HG03354 (cell line): ENCODE measurements around the gene SLC26A6.
A peak's percentile ranks its signal among the peaks of the same experiment; 100 is the strongest.

Source experiments
- ATAC-seq: cut with Tn5 transposase; IDR thresholded peaks from one replicate; pipeline ENCODE4 v1.9.1; 2021; ENCODE audit warnings: mild to moderate bottlenecking; ENCODE audit not compliant: unreplicated experiment, poor library complexity, severe bottlenecking

Gene SLC26A6, protein sequence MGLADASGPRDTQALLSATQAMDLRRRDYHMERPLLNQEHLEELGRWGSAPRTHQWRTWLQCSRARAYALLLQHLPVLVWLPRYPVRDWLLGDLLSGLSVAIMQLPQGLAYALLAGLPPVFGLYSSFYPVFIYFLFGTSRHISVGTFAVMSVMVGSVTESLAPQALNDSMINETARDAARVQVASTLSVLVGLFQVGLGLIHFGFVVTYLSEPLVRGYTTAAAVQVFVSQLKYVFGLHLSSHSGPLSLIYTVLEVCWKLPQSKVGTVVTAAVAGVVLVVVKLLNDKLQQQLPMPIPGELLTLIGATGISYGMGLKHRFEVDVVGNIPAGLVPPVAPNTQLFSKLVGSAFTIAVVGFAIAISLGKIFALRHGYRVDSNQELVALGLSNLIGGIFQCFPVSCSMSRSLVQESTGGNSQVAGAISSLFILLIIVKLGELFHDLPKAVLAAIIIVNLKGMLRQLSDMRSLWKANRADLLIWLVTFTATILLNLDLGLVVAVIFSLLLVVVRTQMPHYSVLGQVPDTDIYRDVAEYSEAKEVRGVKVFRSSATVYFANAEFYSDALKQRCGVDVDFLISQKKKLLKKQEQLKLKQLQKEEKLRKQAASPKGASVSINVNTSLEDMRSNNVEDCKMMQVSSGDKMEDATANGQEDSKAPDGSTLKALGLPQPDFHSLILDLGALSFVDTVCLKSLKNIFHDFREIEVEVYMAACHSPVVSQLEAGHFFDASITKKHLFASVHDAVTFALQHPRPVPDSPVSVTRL

DNA sequence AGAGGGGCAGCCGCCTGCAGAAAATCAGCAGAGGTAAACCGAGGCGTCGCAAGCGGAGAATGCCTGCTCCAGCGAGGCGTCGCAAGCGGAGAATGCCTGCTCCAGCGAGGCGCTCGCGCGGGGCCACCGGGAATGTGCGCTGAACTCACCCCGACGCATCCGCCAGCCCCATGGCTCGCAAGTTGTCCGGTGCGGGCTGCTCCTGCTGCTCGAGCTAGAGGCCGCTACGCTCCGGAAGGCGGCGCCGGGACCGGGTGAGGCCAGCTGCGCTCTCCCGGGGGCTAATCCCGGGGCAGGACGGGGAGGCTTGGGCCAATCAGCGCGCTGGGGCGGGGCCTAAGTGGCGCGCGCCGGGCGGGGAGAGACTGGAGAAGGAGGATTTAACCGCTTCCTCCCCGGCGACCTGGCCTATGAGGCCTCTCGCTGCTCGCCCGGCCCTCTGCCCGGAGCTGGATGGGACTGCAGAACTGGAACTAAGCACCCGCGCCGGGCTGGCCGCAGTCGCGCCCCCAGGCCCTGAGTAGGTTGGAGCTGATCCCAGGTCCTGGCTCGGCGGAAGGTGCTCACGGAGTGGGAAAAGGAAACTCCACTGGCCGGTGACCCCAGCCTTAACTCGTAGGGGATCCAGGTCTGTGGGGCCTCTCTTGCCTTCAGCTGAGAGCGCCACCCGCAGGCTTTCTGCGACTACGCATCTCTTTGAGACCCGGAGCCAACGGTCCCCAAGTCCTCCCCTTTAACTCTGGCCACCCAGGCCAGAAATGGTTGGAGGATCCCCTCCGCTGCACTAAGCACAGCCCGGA lies at the start of gene SLC26A6:
TSS of gene SLC26A6 (minus strand) at position 240 of the 800 bp plus-strand sequence. CDS start at position 172, 68 bp downstream.
- peak; percentile 92 for ATAC-seq

DNA sequence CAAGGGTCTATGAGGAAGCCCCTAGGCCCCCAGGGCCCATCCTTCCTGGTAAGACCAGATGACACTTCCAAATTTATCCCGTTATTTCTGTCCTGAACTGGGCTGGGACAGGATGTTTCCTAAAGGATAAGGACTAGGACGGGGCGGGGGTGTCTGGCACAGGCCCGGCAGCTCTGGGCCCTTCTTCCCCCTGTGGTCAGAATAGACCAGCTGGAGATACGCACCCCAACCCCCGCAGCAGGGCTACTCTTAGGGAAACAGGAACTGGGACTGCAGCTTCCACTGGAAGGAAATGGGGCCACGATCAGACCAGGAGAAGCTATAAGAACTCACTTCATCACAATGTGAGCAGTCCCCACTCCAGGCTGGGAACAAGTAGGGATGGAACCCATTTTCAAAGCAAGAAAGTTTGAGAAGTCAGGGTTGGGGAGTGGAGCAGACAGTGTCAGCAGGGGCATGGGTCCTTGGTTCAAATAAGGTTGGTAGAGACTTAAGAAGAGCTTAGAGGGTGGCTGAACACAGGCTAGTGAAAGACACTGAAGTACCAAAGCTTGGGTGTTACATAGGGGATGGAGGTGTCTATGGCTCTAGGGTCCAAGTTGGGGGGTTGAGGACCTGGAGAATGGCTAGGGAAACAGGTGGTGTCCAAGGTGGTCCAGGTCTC lies 49.4 kb upstream of the SLC26A6 start:
- no peak for ATAC-seq

- no peak for ATAC-seq
Observed at GRCh38 chr3:48684054-48684349, 48.7 kb upstream of the SLC26A6 start.

GRCh38 chr3:48682786-48683185 lies 47.5 kb upstream of the SLC26A6 start:
- ATAC-seq, result no peak

DNA sequence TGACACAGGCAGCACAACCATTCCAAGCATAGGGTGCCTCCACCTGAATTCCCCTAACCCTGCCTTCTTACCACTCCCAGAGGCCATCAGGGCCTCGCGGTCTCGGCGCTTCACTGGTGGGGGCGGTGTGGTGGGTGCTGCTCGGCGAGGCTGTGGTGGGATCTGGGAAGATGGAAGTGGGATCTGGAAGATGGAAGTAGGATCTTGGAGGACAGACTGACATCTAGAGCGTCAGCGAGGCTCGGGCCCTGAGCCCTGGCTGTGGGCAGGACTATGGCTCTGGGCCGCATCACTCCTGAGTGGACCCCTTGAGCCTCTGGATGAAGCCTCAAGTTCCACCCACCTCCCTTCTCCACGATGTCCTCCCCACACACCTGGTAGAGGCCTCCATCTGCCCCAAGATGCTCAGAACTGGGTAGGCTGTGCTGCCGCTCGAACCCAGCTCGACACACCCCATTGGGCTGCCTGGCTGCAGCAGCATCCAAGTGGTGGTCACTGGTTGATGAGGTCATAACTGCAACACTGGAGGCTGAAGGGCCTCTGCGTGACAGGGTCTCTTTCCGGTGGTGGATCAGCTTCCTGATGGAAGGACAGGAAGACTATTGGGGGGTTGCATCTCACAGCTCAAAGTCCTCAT lies 46.8 kb upstream of the SLC26A6 start:
- no peak for ATAC-seq

DNA sequence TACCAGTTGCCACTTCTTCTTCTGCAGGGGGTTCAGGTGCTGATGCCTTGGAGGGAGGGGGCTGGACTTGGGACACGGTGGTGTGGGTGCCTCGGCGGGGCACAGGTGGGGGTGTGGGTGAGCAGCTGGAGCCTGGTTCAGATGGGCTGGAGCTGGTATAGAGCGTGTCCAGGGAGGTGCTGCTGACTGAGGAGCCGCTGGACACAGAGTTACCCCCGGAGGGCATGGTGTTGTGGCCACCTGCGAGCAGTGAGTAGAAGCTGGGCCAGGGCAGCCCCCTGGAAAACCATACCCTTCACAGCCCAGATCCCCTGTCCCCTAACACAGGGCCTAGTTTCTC lies 46.2 kb upstream of the SLC26A6 start:
- no peak for ATAC-seq

GRCh38 chr3:48680811-48681540 lies 45.7 kb upstream of the SLC26A6 start:
- ATAC-seq, result no peak

- no peak for ATAC-seq
Observed at GRCh38 chr3:48679411-48680391, 44.4 kb upstream of the SLC26A6 start.

GRCh38 chr3:48678566-48679380 lies 43.5 kb upstream of the SLC26A6 start:
- no peak for ATAC-seq

DNA sequence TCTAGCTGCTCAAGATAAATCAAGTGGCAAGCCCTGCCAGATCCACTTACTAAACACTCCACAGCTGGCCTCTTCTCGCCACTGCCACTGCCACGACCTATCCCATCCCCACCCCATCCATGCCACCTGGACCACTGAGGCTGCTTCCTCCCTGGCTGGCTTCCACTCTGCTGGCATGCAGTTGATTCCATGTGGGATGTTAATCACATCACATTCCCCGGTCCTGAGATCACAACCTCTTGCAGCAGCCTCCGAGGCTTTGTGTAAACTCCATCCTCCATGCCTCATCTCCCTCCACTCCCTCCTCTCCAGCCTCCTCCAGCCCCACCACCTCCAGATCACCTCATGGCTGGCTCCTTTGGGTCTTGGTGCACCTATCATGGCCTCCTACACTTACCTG lies 42.8 kb upstream of the SLC26A6 start:
- no peak for ATAC-seq

GRCh38 chr3:48674505-48674904 lies 39.2 kb upstream of the SLC26A6 start:
- ATAC-seq, result no peak

DNA sequence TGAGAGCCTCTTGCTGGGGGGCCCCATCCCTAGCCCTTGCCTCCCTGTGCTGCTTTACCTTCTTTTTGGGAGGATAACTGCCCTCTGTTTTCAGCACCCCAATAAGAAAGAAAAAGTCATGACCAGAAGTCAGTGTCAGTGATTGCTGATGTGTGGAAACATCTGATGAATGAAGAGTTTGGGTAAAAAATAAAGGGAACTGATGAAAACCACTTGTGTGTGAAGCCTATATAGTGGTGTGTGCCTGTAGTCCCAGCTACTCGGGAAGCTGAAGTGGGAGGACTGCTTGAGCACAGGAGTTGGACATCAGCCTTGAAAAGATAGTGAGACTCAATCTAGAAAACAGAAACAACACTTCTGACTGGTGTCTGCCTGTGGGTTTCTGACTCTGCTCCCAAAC lies 37.3 kb upstream of the SLC26A6 start:
- no peak for ATAC-seq

- no peak for ATAC-seq
Observed at GRCh38 chr3:48664929-48665328, 29.7 kb upstream of the SLC26A6 start.

GRCh38 chr3:48664313-48664644 lies 29.0 kb upstream of the SLC26A6 start:
- no peak for ATAC-seq

DNA sequence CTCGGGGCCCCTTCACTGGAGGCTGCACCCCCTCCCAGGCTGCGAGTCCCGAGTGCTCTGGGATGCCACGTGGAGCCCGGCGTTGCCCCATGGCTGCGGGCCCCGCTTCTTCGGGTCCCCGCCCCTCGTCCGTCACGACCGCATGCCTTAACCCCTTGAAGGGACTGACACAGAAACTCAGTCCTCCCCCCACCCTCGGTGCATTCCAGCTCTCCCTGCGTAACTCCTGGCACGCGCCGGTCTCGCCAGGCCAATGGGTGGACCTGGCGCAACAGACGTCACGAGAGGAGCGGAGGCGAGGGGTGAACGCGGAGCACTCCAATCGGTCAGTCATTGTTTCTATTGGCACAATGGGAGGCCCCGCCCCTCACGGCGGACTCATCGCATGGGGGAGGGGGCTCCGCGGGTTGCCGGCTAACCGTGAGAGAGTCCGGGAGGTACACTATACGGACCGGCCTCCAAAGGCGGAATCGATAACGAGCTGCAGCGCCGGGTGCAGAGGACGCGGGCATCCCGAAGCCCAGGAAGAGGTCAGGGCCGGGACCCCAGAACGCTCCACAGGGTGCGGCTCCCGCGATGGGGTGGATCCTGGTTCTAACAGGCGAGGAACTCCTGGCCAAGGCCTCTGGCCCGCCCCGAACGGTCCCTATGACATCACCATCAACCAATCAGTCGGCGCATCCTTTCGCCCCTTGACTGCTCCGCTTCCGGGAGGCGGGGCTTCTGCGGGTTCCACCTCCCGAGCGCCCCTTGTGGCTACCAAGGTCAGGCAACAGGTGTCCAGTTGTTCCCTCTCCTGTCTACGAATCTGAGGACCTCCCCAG lies 28.4 kb upstream of the SLC26A6 start:
- peak; percentile 83 for ATAC-seq

GRCh38 chr3:48662753-48663488 lies 27.7 kb upstream of the SLC26A6 start, which contains the start of gene CELSR3:
Gene CELSR3, minus strand, starts transcription at chr3:48662886. Its CDS starts 252 bp downstream, at chr3:48662634.
- no peak for ATAC-seq
